ENCODE measurements around the gene ETV5.

GRCh38 chr3:186038360-186038759 lies 70.5 kb downstream of the ETV5 start:
- TF ChIP-seq CTCF (IDR thresholded peaks at IDR 0.05 in 2 of 3, conservative IDR thresholded peaks at IDR 0.05 in 1 of 3; ENCODE audit: insufficient read depth in 2 of 3, low read depth in 1 of 3, low read length in 3 of 3) (no peak), SLC30A9 (CRISPR knock-in tag; IDR thresholded peaks at IDR 0.05) (no peak), ZNF561 (CRISPR knock-in tag; conservative IDR thresholded peaks at IDR 0.05) (no peak)

Data from K562 (cell line).